DMS114 treated with DMSO at 0.1 percent for 48 hours (cell line): Measurements from ENCODE around the gene DUSP10.

Source experiments
- DNase-seq: peaks from one replicate; lab custom pipeline; 2025; ENCODE audit not compliant: unreplicated experiment; lab: John Stamatoyannopoulos, UW

Gene DUSP10

GRCh38 chr1:221735999-221736398 lies 5.9 kb downstream of the DUSP10 start:
- no peak for DNase-seq

GRCh38 chr1:221734187-221734586 lies 7.7 kb downstream of the DUSP10 start:
- no peak for DNase-seq

GRCh38 chr1:221732052-221732451 lies 9.8 kb downstream of the DUSP10 start:
- no peak for DNase-seq

- no peak for DNase-seq
Observed at GRCh38 chr1:221729771-221730330, 12.0 kb downstream of the DUSP10 start.

GRCh38 chr1:221728037-221728505 lies 13.8 kb downstream of the DUSP10 start:
- no peak for DNase-seq

- DNase-seq: no peak
Observed at GRCh38 chr1:221727146-221728036, 14.5 kb downstream of the DUSP10 start.

GRCh38 chr1:221725735-221726672 lies 15.9 kb downstream of the DUSP10 start:
- DNase-seq: no peak

GRCh38 chr1:221724931-221725605 lies 16.8 kb downstream of the DUSP10 start:
- no peak for DNase-seq

GRCh38 chr1:221723848-221724236 lies 18.0 kb downstream of the DUSP10 start:
- DNase-seq: no peak

- no peak for DNase-seq
Observed at GRCh38 chr1:221723018-221723847, 18.7 kb downstream of the DUSP10 start.

- no peak for DNase-seq
Observed at GRCh38 chr1:221722254-221723017, 19.5 kb downstream of the DUSP10 start.

GRCh38 chr1:221720545-221720944 lies 21.3 kb downstream of the DUSP10 start:
- no peak for DNase-seq

- no peak for DNase-seq
Observed at GRCh38 chr1:221719987-221720386, 21.9 kb downstream of the DUSP10 start.

GRCh38 chr1:221719278-221719597 lies 22.7 kb downstream of the DUSP10 start:
- no peak for DNase-seq

- no peak for DNase-seq
Observed at GRCh38 chr1:221718381-221719277, 23.3 kb downstream of the DUSP10 start.

GRCh38 chr1:221717485-221717853 lies 24.4 kb downstream of the DUSP10 start:
- DNase-seq: no peak

GRCh38 chr1:221716713-221717484 lies 25.0 kb downstream of the DUSP10 start:
- no peak for DNase-seq
